ENCODE results near the gene SNCA. TPM values are rescaled to one million over a fixed set of nuclear protein-coding genes. Genes with fewer than 3 reads are reported as not detected.

Gene SNCA
- total RNA-seq, 1 experiment from 2014 or later = 6.0 TPM

DNA sequence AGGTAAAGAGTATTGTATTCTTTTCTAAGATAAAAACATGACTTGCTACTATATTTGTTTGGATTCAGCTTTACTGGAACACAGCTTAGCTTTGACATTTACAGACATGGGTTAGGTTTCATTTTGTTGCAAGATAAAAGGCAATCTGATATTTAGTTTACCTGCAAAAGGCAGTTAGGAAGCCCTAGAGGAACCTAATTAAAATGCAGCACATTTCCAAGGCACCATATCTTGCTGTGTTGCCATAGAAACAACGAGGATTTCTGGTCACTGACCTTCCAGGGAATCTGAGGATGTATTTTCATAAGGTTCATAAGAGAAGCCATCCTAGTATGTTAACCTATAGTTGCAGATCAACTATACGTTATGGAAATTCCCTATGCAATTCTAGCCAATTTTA lies 116.0 kb downstream of the SNCA start:
- DNase-seq (ENCODE audit: low read depth, low spot score) = no peak
- ChIA-PET CTCF (no interaction called here), POLR2A (no interaction called here)
- H3K36me3 ChIP-seq (ENCODE audit: control insufficient read depth, insufficient read depth, low read length) = no peaks in the 10 kb centered on the region
- BruUV-seq (replicated peaks) = no TSS peak
- intact Hi-C loops (cut with micrococcal nuclease; ENCODE audit: unreplicated experiment) (no loop called here), in situ Hi-C loops (cut with HindIII; ENCODE audit: low pct_unique_long_range_greater_than_20kb, low sequenced_read_pairs) (no loop called here)
- no peak overlapping the region for H3K27ac ChIP-seq (ENCODE audit: low read length)
- no peak overlapping the region for H3K4me3 ChIP-seq (ENCODE audit: low read depth in 2 of 2, low read length in 2 of 2)
- no peaks in the 10 kb centered on the region for H3K4me1 ChIP-seq (ENCODE audit: control insufficient read depth, insufficient read depth, low read length)
- H3K9me3 ChIP-seq (ENCODE audit: control insufficient read depth, insufficient read depth, low read depth, low read length) = no peaks in the 10 kb centered on the region
- ATAC-seq = no peak
- TF ChIP-seq POLR2AphosphoS5 (IDR thresholded peaks at IDR 0.05; ENCODE audit: low read depth, low read length) = no peak
- no peak for TF ChIP-seq TCF7L2 (IDR thresholded peaks at IDR 0.05; ENCODE audit: low read depth, low read length)
- TF ChIP-seq, protein P1, sequence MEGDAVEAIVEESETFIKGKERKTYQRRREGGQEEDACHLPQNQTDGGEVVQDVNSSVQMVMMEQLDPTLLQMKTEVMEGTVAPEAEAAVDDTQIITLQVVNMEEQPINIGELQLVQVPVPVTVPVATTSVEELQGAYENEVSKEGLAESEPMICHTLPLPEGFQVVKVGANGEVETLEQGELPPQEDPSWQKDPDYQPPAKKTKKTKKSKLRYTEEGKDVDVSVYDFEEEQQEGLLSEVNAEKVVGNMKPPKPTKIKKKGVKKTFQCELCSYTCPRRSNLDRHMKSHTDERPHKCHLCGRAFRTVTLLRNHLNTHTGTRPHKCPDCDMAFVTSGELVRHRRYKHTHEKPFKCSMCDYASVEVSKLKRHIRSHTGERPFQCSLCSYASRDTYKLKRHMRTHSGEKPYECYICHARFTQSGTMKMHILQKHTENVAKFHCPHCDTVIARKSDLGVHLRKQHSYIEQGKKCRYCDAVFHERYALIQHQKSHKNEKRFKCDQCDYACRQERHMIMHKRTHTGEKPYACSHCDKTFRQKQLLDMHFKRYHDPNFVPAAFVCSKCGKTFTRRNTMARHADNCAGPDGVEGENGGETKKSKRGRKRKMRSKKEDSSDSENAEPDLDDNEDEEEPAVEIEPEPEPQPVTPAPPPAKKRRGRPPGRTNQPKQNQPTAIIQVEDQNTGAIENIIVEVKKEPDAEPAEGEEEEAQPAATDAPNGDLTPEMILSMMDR (IDR thresholded peaks at IDR 0.05) = no peak
- H3K27me3 ChIP-seq (ENCODE audit: control insufficient read depth, insufficient read depth, low read length) = no peaks in the 10 kb centered on the region

DNA sequence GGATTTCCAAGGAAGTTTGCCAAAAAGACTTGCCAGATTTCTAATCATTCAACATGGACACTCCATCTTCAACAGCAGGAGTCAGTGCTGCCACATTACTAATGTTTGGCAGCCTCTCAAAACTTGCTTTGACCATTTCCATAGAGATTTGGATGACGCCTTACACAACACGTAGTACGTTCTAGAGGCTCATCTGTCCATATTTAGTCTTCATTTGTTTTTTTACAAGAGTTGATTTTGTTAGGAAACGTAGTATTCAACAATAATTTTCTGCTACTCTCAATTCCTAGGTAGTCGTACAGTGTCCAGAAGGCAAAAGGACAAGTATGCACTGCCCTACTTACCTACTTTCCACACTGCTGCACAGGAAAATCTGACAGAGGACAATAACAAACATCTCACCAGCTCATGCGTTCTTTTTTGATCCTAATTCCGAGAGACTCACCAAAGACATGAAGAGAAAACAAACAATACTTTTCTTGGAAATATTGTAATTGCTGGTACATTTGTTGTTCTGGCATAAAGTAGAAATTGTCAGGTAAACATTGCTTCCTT lies 117.3 kb downstream of the SNCA start:
- Histone ChIP-seq H3K4me3 (ENCODE audit: low read depth in 2 of 2, low read length in 2 of 2) (no peak overlapping the region), H3K27ac (ENCODE audit: low read length) (no peak overlapping the region), H3K4me1 (ENCODE audit: control insufficient read depth, insufficient read depth, low read length) (no peaks in the 10 kb centered on the region), H3K36me3 (ENCODE audit: control insufficient read depth, insufficient read depth, low read length) (no peaks in the 10 kb centered on the region), H3K27me3 (ENCODE audit: control insufficient read depth, insufficient read depth, low read length) (no peaks in the 10 kb centered on the region), H3K9me3 (ENCODE audit: control insufficient read depth, insufficient read depth, low read depth, low read length) (no peaks in the 10 kb centered on the region)
- intact Hi-C loops (cut with micrococcal nuclease; ENCODE audit: unreplicated experiment) (no loop called here), in situ Hi-C loops (cut with HindIII; ENCODE audit: low pct_unique_long_range_greater_than_20kb, low sequenced_read_pairs) (no loop called here)
- ATAC-seq (no peak), DNase-seq (ENCODE audit: low read depth, low spot score) (no peak)
- TF ChIP-seq POLR2AphosphoS5 (IDR thresholded peaks at IDR 0.05; ENCODE audit: low read depth, low read length) (no peak), SIN3A (IDR thresholded peaks at IDR 0.05; ENCODE audit: borderline replicate concordance, insufficient read depth, low read depth, low read length) (no peak)
- TF ChIP-seq, protein P1 (IDR thresholded peaks at IDR 0.05) = no peak
- BruUV-seq (replicated peaks) = no TSS peak
- ChIA-PET POLR2A (no interaction called here), CTCF (no interaction called here)

DNA sequence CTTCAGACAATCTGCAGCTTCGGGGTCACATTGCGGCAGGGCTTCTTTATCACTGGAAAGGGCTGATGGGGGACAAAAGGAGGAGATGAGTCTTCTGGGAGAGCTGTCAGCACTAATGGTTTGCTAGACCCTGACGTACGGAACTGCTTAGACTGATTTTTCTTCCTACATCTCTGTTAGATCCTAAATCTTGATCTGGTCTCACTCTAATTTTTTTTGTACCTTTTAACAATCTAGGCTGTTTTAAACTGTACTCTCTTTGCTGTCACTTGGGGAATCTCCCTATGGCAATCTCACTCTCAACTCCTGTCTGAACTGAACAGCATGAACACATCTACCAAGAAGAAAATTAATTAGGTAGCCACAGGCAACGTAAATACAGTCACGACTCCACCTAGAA lies 120.1 kb downstream of the SNCA start:
- H3K9me3 ChIP-seq (ENCODE audit: control insufficient read depth, insufficient read depth, low read depth, low read length) = no peaks in the 10 kb centered on the region
- intact Hi-C loops (cut with micrococcal nuclease; ENCODE audit: unreplicated experiment) (no loop called here), in situ Hi-C loops (cut with HindIII; ENCODE audit: low pct_unique_long_range_greater_than_20kb, low sequenced_read_pairs) (no loop called here)
- no TSS peak for BruUV-seq (replicated peaks)
- DNase-seq (ENCODE audit: low read depth, low spot score) (no peak), ATAC-seq (no peak)
- H3K27me3 ChIP-seq (ENCODE audit: control insufficient read depth, insufficient read depth, low read length) = no peaks in the 10 kb centered on the region
- H3K36me3 ChIP-seq (ENCODE audit: control insufficient read depth, insufficient read depth, low read length) = no peaks in the 10 kb centered on the region
- no peak overlapping the region for H3K27ac ChIP-seq (ENCODE audit: low read length)
- ChIA-PET POLR2A (no interaction called here), CTCF (no interaction called here)
- no peaks in the 10 kb centered on the region for H3K4me1 ChIP-seq (ENCODE audit: control insufficient read depth, insufficient read depth, low read length)
- TF ChIP-seq, protein P1 (IDR thresholded peaks at IDR 0.05) = no peak
- TF ChIP-seq, protein P2, sequence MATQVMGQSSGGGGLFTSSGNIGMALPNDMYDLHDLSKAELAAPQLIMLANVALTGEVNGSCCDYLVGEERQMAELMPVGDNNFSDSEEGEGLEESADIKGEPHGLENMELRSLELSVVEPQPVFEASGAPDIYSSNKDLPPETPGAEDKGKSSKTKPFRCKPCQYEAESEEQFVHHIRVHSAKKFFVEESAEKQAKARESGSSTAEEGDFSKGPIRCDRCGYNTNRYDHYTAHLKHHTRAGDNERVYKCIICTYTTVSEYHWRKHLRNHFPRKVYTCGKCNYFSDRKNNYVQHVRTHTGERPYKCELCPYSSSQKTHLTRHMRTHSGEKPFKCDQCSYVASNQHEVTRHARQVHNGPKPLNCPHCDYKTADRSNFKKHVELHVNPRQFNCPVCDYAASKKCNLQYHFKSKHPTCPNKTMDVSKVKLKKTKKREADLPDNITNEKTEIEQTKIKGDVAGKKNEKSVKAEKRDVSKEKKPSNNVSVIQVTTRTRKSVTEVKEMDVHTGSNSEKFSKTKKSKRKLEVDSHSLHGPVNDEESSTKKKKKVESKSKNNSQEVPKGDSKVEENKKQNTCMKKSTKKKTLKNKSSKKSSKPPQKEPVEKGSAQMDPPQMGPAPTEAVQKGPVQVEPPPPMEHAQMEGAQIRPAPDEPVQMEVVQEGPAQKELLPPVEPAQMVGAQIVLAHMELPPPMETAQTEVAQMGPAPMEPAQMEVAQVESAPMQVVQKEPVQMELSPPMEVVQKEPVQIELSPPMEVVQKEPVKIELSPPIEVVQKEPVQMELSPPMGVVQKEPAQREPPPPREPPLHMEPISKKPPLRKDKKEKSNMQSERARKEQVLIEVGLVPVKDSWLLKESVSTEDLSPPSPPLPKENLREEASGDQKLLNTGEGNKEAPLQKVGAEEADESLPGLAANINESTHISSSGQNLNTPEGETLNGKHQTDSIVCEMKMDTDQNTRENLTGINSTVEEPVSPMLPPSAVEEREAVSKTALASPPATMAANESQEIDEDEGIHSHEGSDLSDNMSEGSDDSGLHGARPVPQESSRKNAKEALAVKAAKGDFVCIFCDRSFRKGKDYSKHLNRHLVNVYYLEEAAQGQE (IDR thresholded peaks at IDR 0.05; ENCODE audit: insufficient read depth in 1 of 2, low read depth in 2 of 2, low read length in 1 of 2) = no peak
- TF ChIP-seq TCF7L2 (IDR thresholded peaks at IDR 0.05; ENCODE audit: low read depth, low read length) (no peak), SIN3A (IDR thresholded peaks at IDR 0.05; ENCODE audit: borderline replicate concordance, insufficient read depth, low read depth, low read length) (no peak), POLR2AphosphoS5 (IDR thresholded peaks at IDR 0.05; ENCODE audit: low read depth, low read length) (no peak)
- no peak overlapping the region for H3K4me3 ChIP-seq (ENCODE audit: low read depth in 2 of 2, low read length in 2 of 2)

All from Panc1 (cell line).